HCT116 (cell line): ENCODE measurements around the gene MOCS1. TPM values are rescaled to one million over a fixed set of nuclear protein-coding genes. Genes with fewer than 3 reads are reported as not detected.

Experiments
- ATAC-seq: fragments of 200-7000 bp; cut with Tn5 transposase; 2 replicates; pipeline ENCODE4 v1.9.1; 2020; ENCODE audit warnings: mild to moderate bottlenecking, moderate library complexity
- BruUV-seq: library from RNA; stranded (reverse); fragments of 400-500 nt; replicated peaks from 2 replicates; lab custom pipeline; 2021; lab: Mats Ljungman, UMichigan
- CTCF ChIA-PET: fragments of 300-600 bp; sonication (Branson Sonifier 250); formaldehyde crosslinking; loops from one replicate; lab custom pipeline; 2021; ENCODE audit warnings: antibody characterized with exemption; lab: Charles Lee
- POLR2A ChIA-PET: fragments of 300-600, 350-600 bp; sonication (Branson Sonifier 250); formaldehyde crosslinking; loops from one replicate; lab custom pipeline; 2021; ENCODE audit warnings: antibody characterized with exemption; lab: Charles Lee
- RAD21 ChIA-PET, 2 experiments: fragments of 300-600 bp; sonication (Branson Sonifier 250); formaldehyde crosslinking; loops; one replicate each; lab custom pipeline; 2023; ENCODE audit warnings: low total read pairs in 2 of 2; ENCODE audit not compliant: uncharacterized antibody in 2 of 2, unreplicated experiment in 2 of 2, low non-redundant PET in 1 of 2; lab: Charles Lee
- DNase-seq: peaks from one replicate; pipeline ENCODE4 v3.0.0-alpha.2; 2010; ENCODE audit warnings: low read depth, low spot score
- H2AFZ ChIP-seq: fragments of 200-600 bp; shearing (Covaris generic), sonication (generic); 2 replicates; pipeline ENCODE4 v1.6.1; 2017; ENCODE audit warnings: low read depth, mixed run types, mixed read lengths, antibody characterized with exemption, low read length; ENCODE audit not compliant: poor library complexity, severe bottlenecking
- H3K27ac ChIP-seq: 2 replicates; pipeline ENCODE4 v1.5.1; 2012; ENCODE audit warnings: low read depth, low read length
- H3K27me3 ChIP-seq: fragments of 200-600 bp; sonication (generic); 2 replicates; pipeline ENCODE4 v1.6.1; 2016; ENCODE audit warnings: mixed run types, low read length, mixed read lengths; ENCODE audit not compliant: insufficient read depth
- H3K36me3 ChIP-seq, 2 experiments: fragments of 200-500 bp in 1 of 2; fragments of 200-600 bp in 1 of 2; sonication (Bioruptor generic) in 1 of 2; sonication (generic) in 1 of 2; 2 replicates each; pipeline versions ENCODE4 v1.5.1 to v1.6.1; 2014 to 2016; ENCODE audit warnings: low read length in 2 of 2, inconsistent platforms in 1 of 2, mixed read lengths in 1 of 2, mixed run types in 1 of 2; ENCODE audit not compliant: insufficient read depth in 2 of 2, control insufficient read depth in 1 of 2
- H3K4me1 ChIP-seq, 2 experiments: fragments of 200-600 bp in 1 of 2; sonication (generic) in 1 of 2; 2 replicates each; pipeline versions ENCODE4 v1.5.1 to v1.6.1; 2012 to 2017; ENCODE audit warnings: low read length in 2 of 2, inconsistent platforms in 1 of 2, mild to moderate bottlenecking in 1 of 2, mixed read lengths in 1 of 2, mixed run types in 1 of 2, moderate library complexity in 1 of 2; ENCODE audit not compliant: insufficient read depth in 2 of 2, control insufficient read depth in 1 of 2
- H3K4me2 ChIP-seq: fragments of 200-600 bp; sonication (generic); 2 replicates; pipeline ENCODE4 v1.6.1; 2017; ENCODE audit warnings: mixed run types, low read length, mixed read lengths
- H3K4me3 ChIP-seq, 2 experiments: fragments of 200-600 bp in 1 of 2; sonication (generic) in 1 of 2; replicated peaks in 1 of 2; 2 replicates each; pipeline ENCODE4 v1.5.1; 2011 to 2016; ENCODE audit warnings: low read length in 2 of 2, control low read depth in 1 of 2, low read depth in 1 of 2, mild to moderate bottlenecking in 1 of 2, mixed read lengths in 1 of 2, mixed run types in 1 of 2
- H3K79me2 ChIP-seq: fragments of 200-600 bp; sonication (generic); 2 replicates; pipeline ENCODE4 v1.6.1; 2017; ENCODE audit warnings: mild to moderate bottlenecking, mixed run types, low read length, moderate library complexity, mixed read lengths; ENCODE audit not compliant: insufficient read depth
- H3K9ac ChIP-seq: fragments of 200-600 bp; sonication (generic); 2 replicates; pipeline ENCODE4 v1.6.1; 2016; ENCODE audit warnings: low read length, mixed read lengths
- H3K9me2 ChIP-seq: fragments of 200-600 bp; sonication (generic), shearing (Covaris generic); 2 replicates; pipeline ENCODE4 v1.6.1; 2017; ENCODE audit warnings: mixed run types, mild to moderate bottlenecking, moderate library complexity; ENCODE audit not compliant: insufficient read depth
- H3K9me3 ChIP-seq, 2 experiments: fragments of 200-500 bp in 1 of 2; fragments of 200-600 bp in 1 of 2; sonication (Bioruptor generic) in 1 of 2; sonication (generic) in 1 of 2; 2 replicates each; pipeline ENCODE4 v1.6.1; 2014 to 2017; ENCODE audit warnings: low read length in 2 of 2, mixed read lengths in 2 of 2, inconsistent platforms in 1 of 2, low read depth in 1 of 2, mild to moderate bottlenecking in 1 of 2, mixed run types in 1 of 2, moderate library complexity in 1 of 2; ENCODE audit not compliant: control insufficient read depth in 1 of 2, insufficient read depth in 1 of 2
- H4K20me1 ChIP-seq: fragments of 200-600 bp; sonication (generic), shearing (Covaris generic); 2 replicates; pipeline ENCODE4 v1.6.1; 2017; ENCODE audit warnings: mixed run types, mild to moderate bottlenecking, moderate library complexity; ENCODE audit not compliant: insufficient read depth
- CEBPB ChIP-seq: IDR thresholded peaks from 2 replicates; pipeline ENCODE4 v1.6.1; 2012; ENCODE audit warnings: low read depth
- CTCF ChIP-seq, 3 experiments: fragments of 200-600 bp in 1 of 3; sonication (generic) in 1 of 3; IDR thresholded peaks in 2 of 3; conservative IDR thresholded peaks in 1 of 3; 2 replicates each; pipeline ENCODE4 v1.5.1; 2012 to 2017; ENCODE audit warnings: low read depth in 2 of 3, low read length in 2 of 3, antibody characterized with exemption in 1 of 3, borderline replicate concordance in 1 of 3, control low read depth in 1 of 3, mild to moderate bottlenecking in 1 of 3, mixed read lengths in 1 of 3, mixed run types in 1 of 3, moderate library complexity in 1 of 3; ENCODE audit not compliant: insufficient read depth in 1 of 3
- POLR2A ChIP-seq: IDR thresholded peaks from 2 replicates; pipeline ENCODE4 v1.7.0; 2011; ENCODE audit warnings: borderline replicate concordance; ENCODE audit not compliant: insufficient read depth, insufficient read length; ENCODE audit errors: extremely low read depth
- SRF ChIP-seq: IDR thresholded peaks from 2 replicates; pipeline ENCODE4 v1.6.1; 2012; ENCODE audit warnings: low read depth
- ZBTB33 ChIP-seq: IDR thresholded peaks from 2 replicates; pipeline ENCODE4 v1.6.1; 2011; ENCODE audit warnings: mild to moderate bottlenecking, low read length, moderate library complexity; ENCODE audit not compliant: insufficient replicate concordance; ENCODE audit errors: extremely low read depth
- ZFX ChIP-seq: fragments of 450-650 bp; IDR thresholded peaks from 2 replicates; pipeline ENCODE4 v1.6.1; 2017
- ZNF274 ChIP-seq: fragments of 200-500 bp; sonication (Bioruptor generic); IDR thresholded peaks from 2 replicates; pipeline ENCODE4 v1.6.1; 2014; ENCODE audit warnings: mild to moderate bottlenecking, low read depth, low read length, inconsistent platforms
- intact Hi-C: fragments of 100-400 bp; cut with micrococcal nuclease; formaldehyde crosslinking; loops from 2 replicates; pipeline ENCODE4 v1.10.0; 2022
- total RNA-seq: library from RNA; stranded (reverse); gene quantifications from one replicate; pipeline ENCODE4 v1.2.1, GENCODE V29; 2021; ENCODE audit not compliant: unreplicated experiment

Gene MOCS1
- total RNA-seq, 1 experiment from 2014 or later: 9.3 TPM

GRCh38 chr6:39915866-39916265 lies 18.4 kb downstream of the MOCS1 start:
- H3K79me2 ChIP-seq: no peaks in the 10 kb centered on the region
- H3K4me1 ChIP-seq: no peaks in the 10 kb centered on the region
- ChIA-PET CTCF (no interaction called here), POLR2A (no interaction called here)
- H3K27ac ChIP-seq: no peak overlapping the region
- no peak for ATAC-seq
- DNase-seq: no peak
- H2AFZ ChIP-seq: no peak overlapping the region
- TF ChIP-seq ZNF274 (no peak), ZBTB33 (no peak), ZFX (no peak), SRF (no peak), CEBPB (no peak), POLR2A (no peak), CTCF (IDR thresholded peaks at IDR 0.05 in 2 of 3, conservative IDR thresholded peaks at IDR 0.05 in 1 of 3; ENCODE audit: borderline replicate concordance in 1 of 3, insufficient read depth in 1 of 3, low read depth in 2 of 3, low read length in 2 of 3) (no peak)
- TF ChIP-seq, all 23 proteins: peak for 0
- Histone ChIP-seq H3K36me3 (no peaks in the 10 kb centered on the region; a peak in 1 of 4 replicates), H4K20me1 (no peaks in the 10 kb centered on the region), H3K27me3 (no peaks in the 10 kb centered on the region), H3K4me2 (no peak overlapping the region), H3K4me3 (no peak overlapping the region), H3K9me3 (no peaks in the 10 kb centered on the region), H3K9me2 (no peaks in the 10 kb centered on the region), H3K9ac (no peak overlapping the region)
- RAD21 ChIA-PET: no interaction called here
- intact Hi-C loops: no loop called here
- BruUV-seq: no TSS peak
